ENCODE data around the gene GXYLT2. TPM values are rescaled to one million over a fixed set of nuclear protein-coding genes. Genes with fewer than 3 reads are reported as not detected.
A peak's percentile ranks its signal among the peaks of the same experiment; 100 is the strongest.

Gene GXYLT2
- total RNA-seq, 1 donor from 2014 or later: 0.13 TPM

DNA sequence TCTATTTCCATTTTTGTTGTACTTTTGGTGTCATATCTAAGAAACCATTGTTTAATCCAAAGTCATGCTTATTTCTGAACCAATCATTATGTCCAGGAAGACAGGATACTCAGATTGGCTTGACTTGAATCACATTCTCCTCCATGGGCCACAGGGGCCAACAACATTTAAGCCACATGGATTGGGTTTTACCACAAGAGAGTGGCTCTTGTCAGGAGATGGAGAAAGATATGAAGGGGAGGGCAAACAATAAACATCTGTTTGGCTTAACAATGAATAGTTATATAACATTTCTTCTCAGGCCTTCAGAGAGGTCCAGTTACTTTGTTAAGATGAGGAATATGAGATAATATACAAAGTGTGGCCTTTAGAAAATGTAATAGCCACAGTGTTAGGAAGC, 44.6 kb downstream of the GXYLT2 start:
- DNase-seq (ENCODE audit: low read depth in 2 of 2): no peak

DNA sequence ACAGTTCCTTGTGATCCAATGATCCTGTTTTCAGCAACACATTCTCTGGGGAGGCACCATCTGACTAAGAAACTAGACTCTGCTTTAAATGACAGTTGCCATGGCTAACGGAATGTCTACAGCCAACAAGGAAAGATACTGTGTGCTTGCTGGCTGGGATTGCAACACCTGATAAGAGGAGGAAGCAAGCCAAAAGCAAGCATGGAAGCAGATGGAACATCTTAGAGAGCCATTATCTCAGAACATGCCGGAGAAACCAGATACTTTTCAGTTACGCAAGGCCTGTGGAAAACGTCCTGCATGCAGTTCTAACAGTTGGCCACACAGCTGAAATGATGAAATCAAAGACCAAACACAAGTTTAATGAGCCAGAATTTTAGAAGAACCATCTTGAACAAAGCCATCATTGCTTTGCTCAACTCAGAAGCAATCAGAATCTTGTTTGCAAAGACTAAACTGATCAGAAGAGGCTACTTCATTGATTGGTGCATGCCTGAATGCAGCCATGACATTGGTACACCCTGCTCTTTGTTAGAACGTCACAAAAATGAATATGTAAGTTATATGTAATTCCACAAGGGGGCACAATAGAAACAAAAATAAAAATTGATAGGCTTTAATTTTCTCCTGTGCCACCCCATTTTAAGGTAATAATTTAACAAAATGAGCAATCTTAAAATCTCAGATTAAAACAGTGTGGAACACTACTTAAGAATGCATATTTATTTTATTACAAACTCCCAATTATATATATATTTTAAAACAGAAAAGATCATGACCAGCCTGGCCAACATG, 50.8 kb downstream of the GXYLT2 start:
- peak; percentile 43 to 65 for DNase-seq (ENCODE audit: low read depth in 2 of 2)

- DNase-seq (ENCODE audit: low read depth in 2 of 2): no peak
These were observed 53.4 kb downstream of the GXYLT2 start for GRCh38 chr3:72941245-72941644.

DNA sequence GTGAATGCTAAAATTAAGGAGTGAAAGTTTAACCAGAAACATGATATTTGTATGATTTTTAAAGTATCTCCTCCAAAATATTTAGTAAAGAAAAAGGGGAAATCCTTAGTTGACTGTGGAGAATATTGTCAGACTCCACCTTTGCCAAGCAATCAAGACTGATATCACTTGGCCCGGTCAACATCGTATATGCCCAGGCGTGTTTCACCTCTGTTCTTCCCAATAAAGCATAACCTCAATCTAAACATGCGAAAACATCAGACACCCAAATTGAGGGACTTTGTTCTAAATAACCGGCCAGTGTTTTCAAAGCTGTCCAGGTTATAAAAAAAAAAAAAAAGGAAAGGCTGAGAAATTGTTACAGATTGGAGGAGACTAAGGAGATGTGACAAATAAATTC, 54.6 kb downstream of the GXYLT2 start:
- DNase-seq (ENCODE audit: low read depth in 2 of 2): no peak

- DNase-seq (ENCODE audit: low read depth in 2 of 2): no peak
These were observed 56.9 kb downstream of the GXYLT2 start for GRCh38 chr3:72944696-72945095.

- no peak for DNase-seq (ENCODE audit: low read depth in 2 of 2)
These were observed 60.1 kb downstream of the GXYLT2 start for GRCh38 chr3:72947715-72948490.

- DNase-seq (ENCODE audit: low read depth in 2 of 2): no peak
These were observed 61.2 kb downstream of the GXYLT2 start for GRCh38 chr3:72949016-72949415.

- DNase-seq (ENCODE audit: low read depth in 2 of 2): no peak
These were observed 62.5 kb downstream of the GXYLT2 start for GRCh38 chr3:72950372-72950771.

DNA sequence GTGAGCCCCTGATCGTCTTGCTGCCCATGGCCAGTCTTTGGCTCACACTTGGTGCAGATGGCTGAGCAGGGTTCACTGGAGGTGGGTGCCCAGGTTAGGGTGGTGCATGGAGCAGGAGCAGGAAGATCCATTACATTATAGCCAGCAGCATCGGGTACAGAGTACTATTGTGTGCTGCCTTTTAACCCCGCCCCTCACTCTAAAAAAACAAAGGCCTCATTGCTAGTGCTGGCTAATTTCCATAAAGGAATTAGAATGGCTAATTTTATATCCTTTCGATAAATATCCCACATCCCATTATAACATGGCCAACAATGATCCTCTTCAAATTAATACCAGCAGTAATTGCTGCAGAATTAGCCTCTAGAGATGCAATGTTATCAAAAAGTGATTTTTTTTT, 63.0 kb downstream of the GXYLT2 start:
- no peak for DNase-seq (ENCODE audit: low read depth in 2 of 2)

GRCh38 chr3:72951259-72951722, 63.4 kb downstream of the GXYLT2 start:
- no peak for DNase-seq (ENCODE audit: low read depth in 2 of 2)

DNA sequence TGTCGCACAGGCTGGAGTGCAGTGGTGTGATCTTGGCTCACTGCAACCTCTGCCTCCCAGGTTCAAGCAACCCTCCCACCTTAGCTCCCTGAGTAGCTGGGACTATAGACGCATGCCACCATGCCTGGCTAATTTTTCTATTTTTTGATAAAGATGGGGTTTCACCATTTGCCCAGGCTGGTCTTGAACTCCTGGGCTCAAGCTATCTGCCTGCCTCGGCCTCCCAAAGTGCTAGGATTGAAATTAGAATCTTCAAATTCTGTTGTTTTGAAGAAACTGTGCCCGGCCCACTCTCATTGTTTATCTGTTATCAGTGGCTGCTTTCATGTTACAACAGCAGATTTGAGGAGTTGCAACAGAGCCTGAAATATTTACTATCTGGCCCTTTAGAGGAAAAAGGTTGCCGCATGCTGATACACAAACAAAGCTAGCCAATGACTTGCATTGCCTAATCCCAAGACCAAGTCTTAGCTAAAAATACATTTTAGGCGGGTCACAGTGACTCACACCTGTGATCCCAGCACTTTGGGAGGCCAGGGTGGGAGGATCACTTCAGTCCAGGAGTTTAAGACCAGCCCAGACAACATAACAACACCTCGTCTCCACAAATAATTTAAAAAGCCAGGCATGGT, 65.6 kb downstream of the GXYLT2 start:
- DNase-seq (ENCODE audit: low read depth in 2 of 2): no peak

- DNase-seq (ENCODE audit: low read depth in 2 of 2): no peak
These were observed 69.5 kb downstream of the GXYLT2 start for GRCh38 chr3:72957297-72957696.

- DNase-seq (ENCODE audit: low read depth in 2 of 2): no peak
These were observed 71.5 kb downstream of the GXYLT2 start for GRCh38 chr3:72959336-72959735.

- DNase-seq (ENCODE audit: low read depth in 2 of 2): peak in 1 of 2 donors; percentile 22
These were observed 73.1 kb downstream of the GXYLT2 start for GRCh38 chr3:72960812-72961518.

DNA sequence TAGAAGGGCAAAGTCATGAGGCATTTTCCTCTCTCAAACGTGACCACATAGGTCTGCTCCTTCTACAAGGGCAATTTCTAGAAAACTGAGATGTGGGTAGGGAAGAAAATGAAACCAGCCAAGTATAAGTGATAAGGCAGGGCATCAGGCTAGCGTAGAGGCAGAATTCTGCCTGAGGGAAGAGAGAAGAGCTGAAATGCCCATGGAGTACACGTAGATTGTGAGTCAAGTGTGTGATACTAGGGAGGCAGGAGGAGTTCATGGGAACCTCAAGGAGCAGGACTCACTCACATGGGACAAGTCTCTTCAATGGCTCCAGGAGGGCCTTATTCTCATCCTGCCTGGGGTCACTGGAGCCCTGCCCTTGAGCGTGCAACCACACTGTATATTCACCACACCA, 73.9 kb downstream of the GXYLT2 start:
- no peak for DNase-seq (ENCODE audit: low read depth in 2 of 2)

DNA sequence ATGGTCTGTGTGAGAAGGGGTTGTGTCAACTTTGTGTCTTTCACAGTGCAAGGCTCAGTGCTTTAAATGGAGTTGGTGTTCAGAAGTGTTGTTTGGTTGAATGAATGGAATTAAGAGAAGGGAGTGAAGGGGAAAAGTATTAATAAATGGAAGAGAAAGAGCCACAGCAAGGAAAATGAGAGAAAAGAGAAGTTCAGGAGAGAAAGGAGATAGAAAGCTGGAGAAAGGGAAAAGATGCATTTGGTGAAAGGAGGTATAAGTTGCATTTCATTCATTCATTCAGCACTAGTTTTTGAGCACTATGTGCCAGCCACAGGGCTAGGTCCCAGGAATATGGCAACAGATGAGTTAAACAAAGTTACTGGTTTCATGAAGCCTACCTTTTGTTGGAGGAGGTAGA, 74.5 kb downstream of the GXYLT2 start:
- no peak for DNase-seq (ENCODE audit: low read depth in 2 of 2)

GRCh38 chr3:72964633-72965032, 76.8 kb downstream of the GXYLT2 start:
- no peak for DNase-seq (ENCODE audit: low read depth in 2 of 2)

- DNase-seq (ENCODE audit: low read depth in 2 of 2): no peak
These were observed 80.4 kb downstream of the GXYLT2 start for GRCh38 chr3:72968266-72968664.

GRCh38 chr3:72969766-72970165, 81.9 kb downstream of the GXYLT2 start:
- no peak for DNase-seq (ENCODE audit: low read depth in 2 of 2)

- DNase-seq (ENCODE audit: low read depth in 2 of 2): no peak
These were observed 83.1 kb downstream of the GXYLT2 start for GRCh38 chr3:72970942-72971341.

DNA sequence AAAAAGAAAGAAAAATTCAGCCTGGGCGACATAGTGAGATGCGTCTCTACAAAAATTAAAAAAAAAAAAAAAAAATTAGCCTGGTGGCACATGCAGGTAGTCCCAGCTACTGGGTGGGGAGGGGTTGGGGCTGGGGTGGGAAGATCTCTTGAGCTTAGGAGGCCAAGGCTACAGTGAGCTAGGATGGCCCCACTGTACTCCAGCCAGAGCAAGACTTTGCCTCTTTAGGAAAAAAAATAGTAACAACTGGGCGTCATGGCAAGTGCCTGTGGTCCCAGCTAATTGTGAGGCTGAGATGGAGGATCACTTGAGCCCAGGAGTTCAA, 84.8 kb downstream of the GXYLT2 start:
- no peak for DNase-seq (ENCODE audit: low read depth in 2 of 2)

Data from dermis microvascular lymphatic vessel endothelial cell (primary cell).